HG03175 (cell line): ENCODE results near the gene CRTAP.
"Not testable (repeated sequence)": the region's sequence is repeated elsewhere in the genome, so short reads cannot be mapped to it uniquely, and the experiment has no call there.

Source experiments
- ATAC-seq: cut with Tn5 transposase; IDR thresholded peaks from one replicate; pipeline ENCODE4 v1.9.1; 2021; ENCODE audit warnings: mild to moderate bottlenecking, moderate library complexity; ENCODE audit not compliant: unreplicated experiment

CRTAP gene

GRCh38 chr3:33173103-33173502 is 59.3 kb downstream of the CRTAP start:
- ATAC-seq: no peak

- ATAC-seq: no peak
These were observed 59.9 kb downstream of the CRTAP start for GRCh38 chr3:33173672-33174071.

GRCh38 chr3:33174095-33174494 is 60.3 kb downstream of the CRTAP start:
- ATAC-seq: no peak

GRCh38 chr3:33174711-33175414 is 61.0 kb downstream of the CRTAP start:
- ATAC-seq: no peak

- no peak for ATAC-seq
These were observed 65.3 kb downstream of the CRTAP start for GRCh38 chr3:33179132-33179531.

GRCh38 chr3:33181229-33181628 is 67.4 kb downstream of the CRTAP start:
- no peak for ATAC-seq

GRCh38 chr3:33181641-33182040 is 67.8 kb downstream of the CRTAP start:
- ATAC-seq: not testable (repeated sequence)

GRCh38 chr3:33184863-33185262 is 71.0 kb downstream of the CRTAP start:
- ATAC-seq: no peak

GRCh38 chr3:33186524-33187367 is 72.9 kb downstream of the CRTAP start:
- ATAC-seq: no peak

GRCh38 chr3:33187368-33187634 is 73.5 kb downstream of the CRTAP start:
- ATAC-seq: no peak

GRCh38 chr3:33194303-33194702 is 80.5 kb downstream of the CRTAP start:
- ATAC-seq: no peak

- ATAC-seq: no peak
These were observed 82.7 kb downstream of the CRTAP start for GRCh38 chr3:33196538-33196937.
